GM19025 (cell line): ENCODE data around the gene BLVRB.
A peak's percentile ranks its signal among the peaks of the same experiment; 100 is the strongest.
"Not testable (repeated sequence)": the region's sequence is repeated elsewhere in the genome, so short reads cannot be mapped to it uniquely, and the experiment has no call there.

Source experiments
- ATAC-seq: cut with Tn5 transposase; IDR thresholded peaks from one replicate; pipeline ENCODE4 v1.9.1; 2021; ENCODE audit warnings: mild to moderate bottlenecking, low read depth, moderate library complexity; ENCODE audit not compliant: unreplicated experiment

Gene BLVRB

GRCh38 chr19:40453151-40453735, 12.3 kb downstream of the BLVRB start:
- ATAC-seq = no peak

GRCh38 chr19:40452016-40452415, 13.5 kb downstream of the BLVRB start:
- ATAC-seq = no peak

GRCh38 chr19:40450664-40451063, 14.9 kb downstream of the BLVRB start:
- no peak for ATAC-seq

GRCh38 chr19:40449506-40449905, 16.0 kb downstream of the BLVRB start:
- no peak for ATAC-seq

GRCh38 chr19:40446263-40446784, 19.2 kb downstream of the BLVRB start:
- ATAC-seq = no peak

GRCh38 chr19:40445780-40446262, 19.7 kb downstream of the BLVRB start:
- ATAC-seq = no peak

- no peak for ATAC-seq
Measured at GRCh38 chr19:40444825-40445312, 20.7 kb downstream of the BLVRB start.

GRCh38 chr19:40444000-40444824, 21.3 kb downstream of the BLVRB start, which contains the start of gene SERTAD3:
Gene SERTAD3, minus strand, starts transcription at chr19:40444335. Its CDS starts 2,255 bp downstream, at chr19:40442080.
- ATAC-seq = peak; percentile 76

- ATAC-seq = peak; percentile 49
Measured at GRCh38 chr19:40443131-40443999, 22.2 kb downstream of the BLVRB start.

GRCh38 chr19:40442328-40443130, 23.0 kb downstream of the BLVRB start:
- no peak for ATAC-seq

GRCh38 chr19:40441719-40442253, 23.8 kb downstream of the BLVRB start:
- ATAC-seq = no peak

- ATAC-seq = no peak
Measured at GRCh38 chr19:40438284-40438683, 27.3 kb downstream of the BLVRB start.

- ATAC-seq = peak; percentile 72
Measured at GRCh38 chr19:40433391-40434216, 31.9 kb downstream of the BLVRB start.

- not testable (repeated sequence) for ATAC-seq
Measured at GRCh38 chr19:40432760-40433159, 32.8 kb downstream of the BLVRB start.

- no peak for ATAC-seq
Measured at GRCh38 chr19:40431698-40432097, 33.8 kb downstream of the BLVRB start.

GRCh38 chr19:40430242-40430641, 35.3 kb downstream of the BLVRB start:
- not testable (repeated sequence) for ATAC-seq

- not testable (repeated sequence) for ATAC-seq
Measured at GRCh38 chr19:40428197-40428596, 37.3 kb downstream of the BLVRB start.
